ENCODE results near the gene CNPY4.

GRCh38 chr7:100126931-100127865 is 7.8 kb downstream of the CNPY4 start, which contains the start of gene MBLAC1:
- TF ChIP-seq, protein P1, sequence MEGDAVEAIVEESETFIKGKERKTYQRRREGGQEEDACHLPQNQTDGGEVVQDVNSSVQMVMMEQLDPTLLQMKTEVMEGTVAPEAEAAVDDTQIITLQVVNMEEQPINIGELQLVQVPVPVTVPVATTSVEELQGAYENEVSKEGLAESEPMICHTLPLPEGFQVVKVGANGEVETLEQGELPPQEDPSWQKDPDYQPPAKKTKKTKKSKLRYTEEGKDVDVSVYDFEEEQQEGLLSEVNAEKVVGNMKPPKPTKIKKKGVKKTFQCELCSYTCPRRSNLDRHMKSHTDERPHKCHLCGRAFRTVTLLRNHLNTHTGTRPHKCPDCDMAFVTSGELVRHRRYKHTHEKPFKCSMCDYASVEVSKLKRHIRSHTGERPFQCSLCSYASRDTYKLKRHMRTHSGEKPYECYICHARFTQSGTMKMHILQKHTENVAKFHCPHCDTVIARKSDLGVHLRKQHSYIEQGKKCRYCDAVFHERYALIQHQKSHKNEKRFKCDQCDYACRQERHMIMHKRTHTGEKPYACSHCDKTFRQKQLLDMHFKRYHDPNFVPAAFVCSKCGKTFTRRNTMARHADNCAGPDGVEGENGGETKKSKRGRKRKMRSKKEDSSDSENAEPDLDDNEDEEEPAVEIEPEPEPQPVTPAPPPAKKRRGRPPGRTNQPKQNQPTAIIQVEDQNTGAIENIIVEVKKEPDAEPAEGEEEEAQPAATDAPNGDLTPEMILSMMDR (IDR thresholded peaks at IDR 0.05; ENCODE audit: poor library complexity, severe bottlenecking) = no peak
- peak; percentile 79 for TF ChIP-seq POLR2AphosphoS5 (IDR thresholded peaks at IDR 0.05)
- no peak for TF ChIP-seq EZH2 (IDR thresholded peaks at IDR 0.05; ENCODE audit: borderline replicate concordance, insufficient read depth, low read length, poor library complexity, severe bottlenecking)
- TF ChIP-seq TAF1 (IDR thresholded peaks at IDR 0.05; ENCODE audit: low read depth) = peak; percentile 92
- TF ChIP-seq EP300 (conservative IDR thresholded peaks at IDR 0.05; ENCODE audit: poor library complexity, severe bottlenecking) = peak; percentile 9
- no peak for TF ChIP-seq RAD21 (conservative IDR thresholded peaks at IDR 0.05)
- peak; percentile 60 for TF ChIP-seq MXI1 (conservative IDR thresholded peaks at IDR 0.05; ENCODE audit: poor library complexity, severe bottlenecking)
- peak; percentile 41 for TF ChIP-seq SMC3 (conservative IDR thresholded peaks at IDR 0.05; ENCODE audit: poor library complexity)
